Left lung (tissue), 10 donors: Measurements from ENCODE around the gene STXBP1. TPM values are rescaled to one million over a fixed set of nuclear protein-coding genes. Genes with fewer than 3 reads are reported as not detected.

Experiments
- ATAC-seq: fragments of 200-7000 bp; cut with Tn5 transposase; one replicate; pipeline ENCODE4 v1.9.1; 2020; ENCODE audit warnings: moderate library complexity
- DNase-seq, 4 donors: peaks; one replicate each; pipeline ENCODE4 v3.0.0-alpha.2; 2013 to 2020
- H3K27ac ChIP-seq, 2 donors: fragments of 200-600 bp; sonication (generic) in 1 of 2; one replicate each; pipeline versions ENCODE4 v1.5.0 to v1.8.0; 2020 to 2021
- H3K27me3 ChIP-seq, 2 donors: fragments of 200-600 bp; sonication (generic) in 1 of 2; one replicate each; pipeline versions ENCODE4 v1.5.0 to v1.8.0; 2020 to 2021
- H3K36me3 ChIP-seq, 2 donors: fragments of 200-600 bp; sonication (generic) in 1 of 2; one replicate each; pipeline versions ENCODE4 v1.5.0 to v1.8.0; 2020 to 2021
- H3K4me1 ChIP-seq, 2 donors: fragments of 200-600 bp; one replicate each; pipeline ENCODE4 v1.8.0; 2021
- H3K4me3 ChIP-seq, 2 donors: fragments of 200-600 bp; sonication (generic) in 1 of 2; one replicate each; pipeline versions ENCODE4 v1.5.0 to v1.8.0; 2020 to 2021; ENCODE audit warnings: mild to moderate bottlenecking in 1 of 2
- H3K9me3 ChIP-seq, 2 donors: fragments of 200-600 bp; sonication (generic) in 1 of 2; one replicate each; pipeline versions ENCODE4 v1.5.0 to v1.8.0; 2020 to 2021
- intact Hi-C, 2 donors: fragments of 100-400 bp; cut with DNase I; formaldehyde crosslinking; loops; one replicate each; pipeline versions ENCODE4 v1.11.2 to v1.14.2; 2022
- polyA plus RNA-seq, 6 donors: library from polyadenylated mRNA; unstranded; fragments of 120-200 nt; gene quantifications; one replicate each; pipeline ENCODE4 v1.2.1, GENCODE V29; 2013; ENCODE audit not compliant: insufficient read length in 6 of 6
- total RNA-seq, 2 donors: library from RNA; stranded (reverse); fragmentation: NEBNext Ultra II Directional; extraction: Animal tissue kit (Norgen Biotek cat#: 25700); gene quantifications; one replicate each; pipeline ENCODE4 v1.2.1, GENCODE V29; 2021
- TF ChIP-seq, protein P1 (sequence below), 2 donors: fragments of 200-600 bp; sonication (generic) in 1 of 2; IDR thresholded peaks; one replicate each; pipeline versions ENCODE4 v1.5.0 to v1.8.0; 2021; ENCODE audit warnings: antibody characterized with exemption in 2 of 2
- donor health status: DM: no; HTN: yes; CAD: no.
- donor health status: DM: no; HTN: no; CAD: no.

STXBP1 gene
- total and polyA plus RNA-seq, 8 donors, result 40.7 to 76.7 (median 48.8) TPM

DNA sequence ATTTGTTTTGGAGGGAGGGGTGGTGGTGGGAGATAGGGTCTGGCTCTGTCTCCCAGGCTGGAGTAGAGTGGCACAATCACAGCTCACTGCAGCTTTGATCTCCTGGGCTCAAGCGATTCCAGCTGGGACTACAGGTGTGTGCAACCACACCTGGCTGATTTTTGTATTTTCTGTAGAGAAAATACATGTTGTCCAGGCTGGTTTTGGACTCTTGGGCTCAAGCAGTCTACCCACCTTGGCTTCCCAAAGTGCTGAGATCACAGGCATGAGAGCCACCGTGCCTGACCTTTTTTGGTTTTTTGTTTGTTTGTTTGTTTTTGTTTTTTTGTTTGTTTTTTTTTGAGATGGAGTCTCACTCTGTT lies 15.4 kb downstream of the STXBP1 start:
- H3K27ac ChIP-seq, result no peak overlapping the region
- ATAC-seq, result no peak

DNA sequence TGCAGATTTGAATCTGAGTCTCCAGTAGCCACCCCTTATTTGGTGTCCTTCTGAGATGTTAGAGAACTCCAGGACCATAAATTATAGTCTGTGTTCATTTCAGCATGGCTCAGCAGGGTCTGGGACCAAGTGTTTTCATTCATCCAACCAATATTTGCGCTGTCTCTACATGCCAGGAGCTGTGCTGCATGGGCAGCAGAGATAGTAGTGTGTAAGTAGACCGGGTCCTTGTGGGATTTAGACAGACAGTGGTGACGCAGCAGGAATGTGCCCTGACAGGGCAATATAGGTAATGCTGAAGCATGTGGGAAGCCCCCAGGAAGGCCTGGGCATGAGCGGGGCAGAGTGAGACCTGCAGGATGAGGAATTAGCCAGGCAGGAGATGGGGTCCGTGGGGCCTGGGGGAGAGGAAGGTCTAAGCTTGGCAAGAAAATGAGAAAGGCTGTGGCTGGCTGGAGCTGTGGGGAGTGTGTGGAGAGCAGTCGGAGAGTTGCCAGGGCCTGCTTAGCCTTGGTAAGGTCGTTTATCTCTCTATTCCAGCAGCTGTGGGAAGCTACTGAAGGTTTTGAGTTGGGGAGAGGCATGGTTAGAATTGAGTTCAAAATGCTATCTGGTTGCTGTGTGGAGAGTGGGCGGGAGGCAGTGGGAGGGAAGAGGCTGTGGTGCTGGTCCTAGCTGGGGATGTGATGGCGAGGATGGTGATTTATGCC lies 16.8 kb downstream of the STXBP1 start:
- TF ChIP-seq, protein P1, sequence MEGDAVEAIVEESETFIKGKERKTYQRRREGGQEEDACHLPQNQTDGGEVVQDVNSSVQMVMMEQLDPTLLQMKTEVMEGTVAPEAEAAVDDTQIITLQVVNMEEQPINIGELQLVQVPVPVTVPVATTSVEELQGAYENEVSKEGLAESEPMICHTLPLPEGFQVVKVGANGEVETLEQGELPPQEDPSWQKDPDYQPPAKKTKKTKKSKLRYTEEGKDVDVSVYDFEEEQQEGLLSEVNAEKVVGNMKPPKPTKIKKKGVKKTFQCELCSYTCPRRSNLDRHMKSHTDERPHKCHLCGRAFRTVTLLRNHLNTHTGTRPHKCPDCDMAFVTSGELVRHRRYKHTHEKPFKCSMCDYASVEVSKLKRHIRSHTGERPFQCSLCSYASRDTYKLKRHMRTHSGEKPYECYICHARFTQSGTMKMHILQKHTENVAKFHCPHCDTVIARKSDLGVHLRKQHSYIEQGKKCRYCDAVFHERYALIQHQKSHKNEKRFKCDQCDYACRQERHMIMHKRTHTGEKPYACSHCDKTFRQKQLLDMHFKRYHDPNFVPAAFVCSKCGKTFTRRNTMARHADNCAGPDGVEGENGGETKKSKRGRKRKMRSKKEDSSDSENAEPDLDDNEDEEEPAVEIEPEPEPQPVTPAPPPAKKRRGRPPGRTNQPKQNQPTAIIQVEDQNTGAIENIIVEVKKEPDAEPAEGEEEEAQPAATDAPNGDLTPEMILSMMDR (IDR thresholded peaks at IDR 0.05), result no peak
- no peaks in the 10 kb centered on the region for H3K36me3 ChIP-seq
- DNase-seq, result no peak
- no peak for ATAC-seq
- H3K4me1 ChIP-seq, result peaks cover 0 to 15% of the 10 kb centered on the region in 2 donors
- H3K4me3 ChIP-seq, result no peak overlapping the region
- no peaks in the 10 kb centered on the region for H3K9me3 ChIP-seq
- H3K27me3 ChIP-seq, result no peaks in the 10 kb centered on the region
- no peak overlapping the region for H3K27ac ChIP-seq
- intact Hi-C loops, result no loop called here

More for the DNA sequence above, 15.4 kb downstream of the STXBP1 start:
- H3K4me1 ChIP-seq, result peaks cover 0 to 5% of the 10 kb centered on the region in 2 donors
- intact Hi-C loops, result no loop called here
- TF ChIP-seq, protein P1 (IDR thresholded peaks at IDR 0.05), result no peak
- DNase-seq, result no peak
- H3K4me3 ChIP-seq, result no peak overlapping the region
- H3K27me3 ChIP-seq, result no peaks in the 10 kb centered on the region
- no peaks in the 10 kb centered on the region for H3K9me3 ChIP-seq
- no peaks in the 10 kb centered on the region for H3K36me3 ChIP-seq

DNA sequence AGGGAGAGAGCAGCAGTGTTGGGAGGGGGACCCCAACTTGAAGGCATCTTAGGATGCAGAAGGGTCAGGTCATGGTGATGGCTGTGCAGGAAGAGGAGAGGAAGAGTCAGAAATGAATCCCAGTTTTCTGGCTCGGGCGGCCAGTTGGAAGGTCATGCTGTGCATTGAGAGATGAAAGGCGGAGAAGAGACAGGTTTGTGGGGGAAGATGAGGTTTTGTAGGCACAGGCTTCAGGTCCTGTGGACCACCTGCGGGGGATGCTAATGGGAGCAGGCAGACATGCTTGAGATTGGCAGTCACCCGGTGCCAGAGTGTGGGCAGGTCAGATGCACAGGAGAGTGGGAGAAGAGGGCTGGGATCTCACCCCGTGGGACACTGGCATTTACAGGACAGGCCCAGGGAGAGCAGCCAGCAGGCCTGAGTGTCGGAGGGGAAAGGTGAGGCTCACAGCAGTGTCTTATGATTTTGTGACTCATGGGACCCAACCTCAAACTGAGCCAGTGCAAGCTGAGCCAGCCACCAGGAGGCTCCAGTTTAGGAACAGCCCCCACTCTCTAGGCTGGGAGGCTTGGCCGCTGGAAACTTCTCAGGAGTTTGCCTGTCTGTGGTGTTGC lies 17.5 kb downstream of the STXBP1 start:
- no peaks in the 10 kb centered on the region for H3K9me3 ChIP-seq
- no peak overlapping the region for H3K4me3 ChIP-seq
- H3K36me3 ChIP-seq, result no peaks in the 10 kb centered on the region
- no peak overlapping the region for H3K27ac ChIP-seq
- peak; percentile 22 for ATAC-seq
- no peak for DNase-seq
- H3K4me1 ChIP-seq, result peaks cover 0 to 15% of the 10 kb centered on the region in 2 donors
- no peaks in the 10 kb centered on the region for H3K27me3 ChIP-seq
- TF ChIP-seq, protein P1 (IDR thresholded peaks at IDR 0.05), result no peak
- intact Hi-C loops, result no loop called here

DNA sequence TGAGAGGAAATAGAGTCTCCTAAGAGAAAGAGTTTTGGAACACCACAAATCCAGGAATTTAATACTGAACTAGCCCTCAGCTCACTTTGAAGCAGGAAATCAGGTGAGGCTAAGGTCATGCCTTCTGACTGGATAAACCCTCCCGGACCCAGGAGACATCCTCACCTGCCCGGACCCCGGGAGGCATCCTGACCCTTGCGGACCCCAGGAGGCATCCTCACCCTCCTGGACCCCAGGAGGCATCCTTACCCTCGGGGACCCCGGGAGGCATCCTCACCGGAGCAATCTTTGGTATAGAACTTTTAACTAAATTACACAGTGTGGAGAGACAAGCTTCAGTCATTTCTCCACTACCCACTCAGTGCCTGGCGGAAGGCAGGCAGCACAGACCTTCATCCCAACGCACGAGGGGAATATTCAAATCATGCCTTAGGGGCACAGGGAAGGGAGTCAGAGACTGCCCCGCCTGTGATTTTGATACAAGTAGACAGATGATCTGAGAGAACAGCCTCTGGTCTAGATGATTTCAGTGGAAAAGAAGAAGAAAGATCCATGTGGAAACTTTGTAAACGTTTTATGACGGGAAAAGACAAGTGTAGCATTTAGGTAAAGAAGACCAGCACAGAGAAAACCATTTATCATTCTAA lies 21.3 kb downstream of the STXBP1 start:
- ATAC-seq, result no peak
- Histone ChIP-seq H3K27ac (peak overlapping the region; percentile 33 to 42), H3K9me3 (no peaks in the 10 kb centered on the region), H3K27me3 (no peaks in the 10 kb centered on the region), H3K36me3 (no peaks in the 10 kb centered on the region), H3K4me1 (peaks cover 0 to 24% of the 10 kb centered on the region in 2 donors), H3K4me3 (no peak overlapping the region)
- DNase-seq, result no peak
- intact Hi-C loops, result no loop called here
- TF ChIP-seq, protein P1 (IDR thresholded peaks at IDR 0.05), result no peak

DNA sequence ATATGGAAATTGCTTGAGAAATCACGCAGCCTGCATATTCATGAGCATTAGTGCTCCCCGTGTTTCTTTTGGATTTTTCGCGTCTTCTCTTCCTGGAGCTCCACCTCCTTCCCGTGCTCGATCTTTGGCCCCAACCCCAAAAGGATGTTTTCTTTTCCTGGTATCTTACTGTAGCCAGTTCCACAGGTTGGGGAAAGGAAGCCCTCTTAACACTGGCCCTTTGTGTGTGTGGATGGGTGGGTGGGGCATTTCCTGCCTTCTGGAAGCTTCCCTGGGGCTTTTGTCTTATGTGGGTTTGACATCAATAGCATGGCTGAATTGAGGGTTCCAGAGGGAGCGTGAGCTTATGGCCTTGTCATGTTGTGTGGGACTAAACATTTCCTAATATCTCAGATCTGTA lies 21.9 kb downstream of the STXBP1 start:
- no peaks in the 10 kb centered on the region for H3K36me3 ChIP-seq
- peak; percentile 11 for ATAC-seq
- H3K4me1 ChIP-seq, result peaks cover 0 to 24% of the 10 kb centered on the region in 2 donors
- peak overlapping the region; percentile 33 to 58 for H3K27ac ChIP-seq
- no peaks in the 10 kb centered on the region for H3K9me3 ChIP-seq
- H3K27me3 ChIP-seq, result no peaks in the 10 kb centered on the region
- H3K4me3 ChIP-seq, result no peak overlapping the region
- intact Hi-C loops, result no loop called here
- TF ChIP-seq, protein P1 (IDR thresholded peaks at IDR 0.05), result no peak
- no peak for DNase-seq
